Natural killer cell (primary cell): ENCODE results near the gene PRR35. TPM values are rescaled to one million over a fixed set of nuclear protein-coding genes. Genes with fewer than 3 reads are reported as not detected.

Experiments used
- ATAC-seq, 3 donors: fragments of 150-1000 bp in 2 of 3; fragments of 200-7000 bp in 1 of 3; cut with Tn5 transposase; 1 replicate in 1 of 3; 2 replicates in 2 of 3; pipeline ENCODE4 v1.10.0; 2021; ENCODE audit warnings: mild to moderate bottlenecking in 2 of 3, moderate library complexity in 2 of 3
- DNase-seq, 2 donors: peaks; one replicate each; pipeline versions ENCODE4 v3.0.0 to v3.0.0-alpha.2; 2013 to 2021; ENCODE audit warnings: mixed read lengths in 1 of 2
- H3K27ac ChIP-seq: one replicate; pipeline ENCODE4 v1.5.1; 2013; ENCODE audit warnings: mild to moderate bottlenecking, low read length
- H3K27me3 ChIP-seq: one replicate; pipeline ENCODE4 v1.6.1; 2013; ENCODE audit warnings: low read length; ENCODE audit not compliant: control insufficient read depth, insufficient read depth
- H3K36me3 ChIP-seq: one replicate; pipeline ENCODE4 v1.6.1; 2013; ENCODE audit warnings: low read length; ENCODE audit not compliant: control insufficient read depth, insufficient read depth
- H3K4me1 ChIP-seq: one replicate; pipeline ENCODE4 v1.6.1; 2013; ENCODE audit warnings: low read length; ENCODE audit not compliant: control insufficient read depth, insufficient read depth
- H3K4me3 ChIP-seq: one replicate; pipeline ENCODE4 v1.5.1; 2013; ENCODE audit warnings: low read length
- H3K9me3 ChIP-seq: one replicate; pipeline ENCODE4 v1.6.1; 2013; ENCODE audit warnings: low read length; ENCODE audit not compliant: control insufficient read depth, insufficient read depth
- H3K27ac Mint-ChIP-seq, 2 donors: one replicate each; pipeline ENCODE4 v1.8.0; 2022; ENCODE audit warnings: mild to moderate bottlenecking in 2 of 2, mixed read lengths in 2 of 2, moderate library complexity in 1 of 2
- H3K27me3 Mint-ChIP-seq, 2 donors: one replicate each; pipeline ENCODE4 v1.8.0; 2022; ENCODE audit warnings: low read depth in 2 of 2, mixed read lengths in 2 of 2
- H3K36me3 Mint-ChIP-seq: one replicate; pipeline ENCODE4 v1.8.0; 2022; ENCODE audit warnings: mixed read lengths
- H3K4me1 Mint-ChIP-seq, 2 donors: one replicate each; pipeline ENCODE4 v1.8.0; 2022; ENCODE audit warnings: mixed read lengths in 2 of 2
- H3K4me3 Mint-ChIP-seq: one replicate; pipeline ENCODE4 v1.8.0; 2022; ENCODE audit warnings: mild to moderate bottlenecking, moderate library complexity, mixed read lengths
- H3K9me3 Mint-ChIP-seq, 2 donors: one replicate each; pipeline ENCODE4 v1.8.0; 2022; ENCODE audit warnings: mixed read lengths in 2 of 2
- CTCF ChIP-seq: fragments of 200-600 bp; IDR thresholded peaks from one replicate; pipeline ENCODE4 v1.8.0; 2022; ENCODE audit warnings: antibody characterized with exemption
- WGBS: methylation state at CpG from one replicate; pipeline ENCODE4 v1.1.7; 2013; ENCODE audit warnings: missing lambda C conversion rate; ENCODE audit not compliant: insufficient coverage; 5-methylcytosine and 5-hydroxymethylcytosine counted together
- intact Hi-C: fragments of 100-400 bp; cut with micrococcal nuclease; formaldehyde crosslinking; loops from one replicate; pipeline ENCODE4 v1.14.2; 2022
- total RNA-seq, 4 donors: library from RNA; stranded (reverse); fragments of 120-200 nt in 1 of 4; gene quantifications; one replicate each; pipeline versions ENCODE4 v1.2.3 to v1.2.4, GENCODE V29; 2013 to 2022

PRR35 gene
- total RNA-seq, 3 donors from 2014 or later (not counting 1 experiment from before 2014, with no cell fraction given), result 0.20 TPM; not detected in 2

- H3K4me1 ChIP-seq, result peaks cover 8% of the 10 kb centered on the region
- no peak overlapping the region for H3K27ac Mint-ChIP-seq
- no peak overlapping the region for H3K4me3 ChIP-seq
- ATAC-seq (no peak), DNase-seq (no peak)
- H3K36me3 ChIP-seq, result no peaks in the 10 kb centered on the region
- H3K36me3 Mint-ChIP-seq, result no peaks in the 10 kb centered on the region
- WGBS, result 95% methylated on average over 27 of the region's 27 CpGs
- no peaks in the 10 kb centered on the region for H3K27me3 Mint-ChIP-seq
- no peak overlapping the region for H3K27ac ChIP-seq
- H3K4me1 Mint-ChIP-seq, result no peaks in the 10 kb centered on the region
- H3K4me3 Mint-ChIP-seq, result no peak overlapping the region
- H3K27me3 ChIP-seq, result no peaks in the 10 kb centered on the region
- H3K9me3 ChIP-seq, result no peaks in the 10 kb centered on the region
- no peaks in the 10 kb centered on the region for H3K9me3 Mint-ChIP-seq
- no peak for TF ChIP-seq CTCF
- intact Hi-C loops, result no loop called here
Measured at GRCh38 chr16:580141-580945, 20.1 kb downstream of the PRR35 start.

GRCh38 chr16:580946-581498, 20.8 kb downstream of the PRR35 start:
- intact Hi-C loops, result no loop called here
- H3K27me3 Mint-ChIP-seq, result no peaks in the 10 kb centered on the region
- Histone ChIP-seq H3K4me3 (no peak overlapping the region), H3K27ac (no peak overlapping the region), H3K36me3 (no peaks in the 10 kb centered on the region), H3K27me3 (no peaks in the 10 kb centered on the region), H3K4me1 (peaks cover 8% of the 10 kb centered on the region), H3K9me3 (no peaks in the 10 kb centered on the region)
- H3K4me1 Mint-ChIP-seq, result no peaks in the 10 kb centered on the region
- H3K27ac Mint-ChIP-seq, result no peak overlapping the region
- DNase-seq (no peak), ATAC-seq (no peak)
- 98% methylated on average over 19 of the region's 19 CpGs for WGBS
- no peak overlapping the region for H3K4me3 Mint-ChIP-seq
- no peaks in the 10 kb centered on the region for H3K9me3 Mint-ChIP-seq
- no peaks in the 10 kb centered on the region for H3K36me3 Mint-ChIP-seq
- no peak for TF ChIP-seq CTCF

- Mint-ChIP-seq H3K36me3 (no peaks in the 10 kb centered on the region), H3K4me1 (no peaks in the 10 kb centered on the region), H3K4me3 (no peak overlapping the region), H3K27ac (no peak overlapping the region), H3K27me3 (no peaks in the 10 kb centered on the region), H3K9me3 (no peaks in the 10 kb centered on the region)
- Histone ChIP-seq H3K27me3 (no peaks in the 10 kb centered on the region), H3K4me1 (peaks cover 9% of the 10 kb centered on the region), H3K4me3 (no peak overlapping the region), H3K27ac (no peak overlapping the region), H3K36me3 (no peaks in the 10 kb centered on the region), H3K9me3 (no peaks in the 10 kb centered on the region)
- WGBS, result 87% methylated on average over 17 of the region's 18 CpGs
- ATAC-seq, result no peak
- no peak for TF ChIP-seq CTCF
- intact Hi-C loops, result no loop called here
- DNase-seq, result no peak
Measured at GRCh38 chr16:582218-582613, 22.0 kb downstream of the PRR35 start.
